ENCODE results near the gene CDH13. TPM values are rescaled to one million over a fixed set of nuclear protein-coding genes. Genes with fewer than 3 reads are reported as not detected.

The CDH13 gene
- total and polyA plus RNA-seq, 8 donors = 0.12 to 21.4 (median 1.7) TPM; not detected in 1

GRCh38 chr16:83433201-83433600 is 806.4 kb downstream of the CDH13 start:
- Histone ChIP-seq H3K27ac (no peak overlapping the region), H3K4me1 (no peaks in the 10 kb centered on the region), H3K9me3 (no peaks in the 10 kb centered on the region), H3K27me3 (no peaks in the 10 kb centered on the region), H3K4me3 (no peak overlapping the region), H3K36me3 (no peaks in the 10 kb centered on the region)
- TF ChIP-seq CTCF (IDR thresholded peaks at IDR 0.05) = no peak
- no peak for TF ChIP-seq EP300 (IDR thresholded peaks at IDR 0.05)
- no peak for TF ChIP-seq POLR2A (IDR thresholded peaks at IDR 0.05)
- TF ChIP-seq POLR2AphosphoS5 (IDR thresholded peaks at IDR 0.05) = no peak
- intact Hi-C loops (cut with DNase I; ENCODE audit: low total_unique reads) = no loop called here
- 62 to 82% (median 80%) methylated on average over 3 of the region's 3 CpGs for WGBS, 5 donors
- DNase-seq = no peak

- Histone ChIP-seq H3K4me3 (no peak overlapping the region), H3K4me1 (no peaks in the 10 kb centered on the region), H3K27me3 (no peaks in the 10 kb centered on the region), H3K9me3 (no peaks in the 10 kb centered on the region), H3K36me3 (no peaks in the 10 kb centered on the region), H3K27ac (no peak overlapping the region)
- no peak for DNase-seq
- WGBS, 5 donors = 81 to 95% (median 89%) methylated on average over 7 of the region's 7 CpGs
- no peak for TF ChIP-seq POLR2A (IDR thresholded peaks at IDR 0.05)
- no peak for TF ChIP-seq EP300 (IDR thresholded peaks at IDR 0.05)
- no peak for TF ChIP-seq CTCF (IDR thresholded peaks at IDR 0.05)
- TF ChIP-seq POLR2AphosphoS5 (IDR thresholded peaks at IDR 0.05) = no peak
- intact Hi-C loops (cut with DNase I; ENCODE audit: low total_unique reads) = no loop called here
Observed at GRCh38 chr16:83437036-83437435, 810.3 kb downstream of the CDH13 start.

GRCh38 chr16:83438326-83438725 is 811.6 kb downstream of the CDH13 start:
- DNase-seq = no peak
- intact Hi-C loops (cut with DNase I; ENCODE audit: low total_unique reads) = no loop called here
- H3K36me3 ChIP-seq = no peaks in the 10 kb centered on the region
- TF ChIP-seq POLR2A (IDR thresholded peaks at IDR 0.05) = no peak
- no peak for TF ChIP-seq POLR2AphosphoS5 (IDR thresholded peaks at IDR 0.05)
- H3K27me3 ChIP-seq = no peaks in the 10 kb centered on the region
- H3K9me3 ChIP-seq = no peaks in the 10 kb centered on the region
- H3K4me1 ChIP-seq = no peaks in the 10 kb centered on the region
- no peak overlapping the region for H3K27ac ChIP-seq
- no peak overlapping the region for H3K4me3 ChIP-seq
- 65 to 77% (median 76%) methylated on average over 3 of the region's 3 CpGs for WGBS, 5 donors

GRCh38 chr16:83439412-83439811 is 812.6 kb downstream of the CDH13 start:
- no peaks in the 10 kb centered on the region for H3K9me3 ChIP-seq
- TF ChIP-seq CTCF (IDR thresholded peaks at IDR 0.05) = no peak
- TF ChIP-seq POLR2A (IDR thresholded peaks at IDR 0.05) = no peak
- TF ChIP-seq EP300 (IDR thresholded peaks at IDR 0.05) = no peak
- TF ChIP-seq POLR2AphosphoS5 (IDR thresholded peaks at IDR 0.05) = no peak
- no peaks in the 10 kb centered on the region for H3K27me3 ChIP-seq
- WGBS, 5 donors = 79 to 92% (median 89%) methylated on average over 6 of the region's 6 CpGs
- no peak overlapping the region for H3K4me3 ChIP-seq
- no peaks in the 10 kb centered on the region for H3K36me3 ChIP-seq
- intact Hi-C loops (cut with DNase I; ENCODE audit: low total_unique reads) = no loop called here
- H3K27ac ChIP-seq = no peak overlapping the region
- no peaks in the 10 kb centered on the region for H3K4me1 ChIP-seq
- DNase-seq = no peak

GRCh38 chr16:83441517-83441916 is 814.7 kb downstream of the CDH13 start:
- H3K4me3 ChIP-seq = no peak overlapping the region
- DNase-seq = no peak
- no peaks in the 10 kb centered on the region for H3K4me1 ChIP-seq
- intact Hi-C loops (cut with DNase I; ENCODE audit: low total_unique reads) = loop anchor here (10.0 kb wide), 1 partner anchor 1177 kb away; no protein-coding TSS in a partner anchor
- no peak overlapping the region for H3K27ac ChIP-seq
- TF ChIP-seq CTCF (IDR thresholded peaks at IDR 0.05) (no peak), EP300 (IDR thresholded peaks at IDR 0.05) (no peak)
- no peaks in the 10 kb centered on the region for H3K9me3 ChIP-seq
- WGBS, 5 donors = 19 to 39% (median 33%) methylated on average over 4 of the region's 4 CpGs
- no peaks in the 10 kb centered on the region for H3K27me3 ChIP-seq
- no peaks in the 10 kb centered on the region for H3K36me3 ChIP-seq
